G401 (cell line): Measurements from ENCODE around the gene CALN1. TPM values are rescaled to one million over a fixed set of nuclear protein-coding genes. Genes with fewer than 3 reads are reported as not detected.
"Not testable (repeated sequence)": the region's sequence is repeated elsewhere in the genome, so short reads cannot be mapped to it uniquely, and the experiment has no call there.

Source experiments
- DNase-seq: peaks from one replicate; pipeline ENCODE4 v3.0.0-alpha.2; 2015; ENCODE audit warnings: low spot score
- in situ Hi-C: cut with HindIII; loops from 2 replicates; pipeline ENCODE4 v1.10.0; 2016; ENCODE audit warnings: low sequenced_read_pairs, mixed read lengths
- total RNA-seq: library from RNA; depleted of rRNA; stranded (reverse); fragments of >200 nt; shearing (Covaris generic); gene quantifications from 2 replicates; pipeline ENCODE4 v1.2.3, GENCODE V29; 2014

CALN1 gene
- total RNA-seq, 1 experiment from 2014 or later, result not detected

- no peak for DNase-seq
- in situ Hi-C loops, result no loop called here
Observed at GRCh38 chr7:72413290-72413689, 1.2 kb upstream of the CALN1 start.

GRCh38 chr7:72411419-72411818 lies 719 bp downstream of the CALN1 start:
- in situ Hi-C loops, result no loop called here
- no peak for DNase-seq

- DNase-seq, result no peak
- in situ Hi-C loops, result no loop called here
Observed at GRCh38 chr7:72409638-72410015, 2.5 kb downstream of the CALN1 start.

- in situ Hi-C loops, result no loop called here
- peak; percentile 98 for DNase-seq
Observed at GRCh38 chr7:72408966-72409637, 3.0 kb downstream of the CALN1 start.

- DNase-seq, result no peak
- in situ Hi-C loops, result no loop called here
Observed at GRCh38 chr7:72406820-72407403, 5.2 kb downstream of the CALN1 start.

GRCh38 chr7:72405871-72406270 lies 6.3 kb downstream of the CALN1 start:
- DNase-seq, result peak; percentile 87
- in situ Hi-C loops, result no loop called here

GRCh38 chr7:72405418-72405817 lies 6.7 kb downstream of the CALN1 start:
- in situ Hi-C loops, result no loop called here
- DNase-seq, result no peak

- no peak for DNase-seq
- in situ Hi-C loops, result no loop called here
Observed at GRCh38 chr7:72404743-72405142, 7.4 kb downstream of the CALN1 start.

GRCh38 chr7:72403458-72404076 lies 8.6 kb downstream of the CALN1 start:
- in situ Hi-C loops, result no loop called here
- no peak for DNase-seq

- in situ Hi-C loops, result no loop called here
- DNase-seq, result no peak
Observed at GRCh38 chr7:72394016-72394415, 18.1 kb downstream of the CALN1 start.

- in situ Hi-C loops, result no loop called here
- DNase-seq, result peak; percentile 99
Observed at GRCh38 chr7:72391821-72392377, 20.2 kb downstream of the CALN1 start.

- in situ Hi-C loops, result no loop called here
- no peak for DNase-seq
Observed at GRCh38 chr7:72386118-72386517, 26.0 kb downstream of the CALN1 start.

GRCh38 chr7:72362246-72362645 lies 49.9 kb downstream of the CALN1 start:
- DNase-seq, result no peak
- in situ Hi-C loops, result no loop called here

GRCh38 chr7:72345208-72345727 lies 66.9 kb downstream of the CALN1 start:
- in situ Hi-C loops, result no loop called here

GRCh38 chr7:72343991-72344390 lies 68.1 kb downstream of the CALN1 start:
- DNase-seq, result peak; percentile 38

More at GRCh38 chr7:72345208-72345727, 66.9 kb downstream of the CALN1 start:
- no peak for DNase-seq

GRCh38 chr7:72343354-72343753 lies 68.8 kb downstream of the CALN1 start:
- in situ Hi-C loops, DNase-seq: not testable (repeated sequence)

More at GRCh38 chr7:72343991-72344390, 68.1 kb downstream of the CALN1 start:
- in situ Hi-C loops, result no loop called here

GRCh38 chr7:72337390-72338167 lies 74.6 kb downstream of the CALN1 start:
- in situ Hi-C loops, result no loop called here
- peak; percentile 53 for DNase-seq

- DNase-seq, result peak; percentile 41
- in situ Hi-C loops, result no loop called here
Observed at GRCh38 chr7:72336632-72337389, 75.3 kb downstream of the CALN1 start.

- in situ Hi-C loops, result no loop called here
- DNase-seq, result peak; percentile 46
Observed at GRCh38 chr7:72336382-72336631, 75.8 kb downstream of the CALN1 start.
